Fibroblast of pulmonary artery (primary cell): ENCODE results near the gene INSR.

Source experiments
- DNase-seq: peaks from one replicate; pipeline ENCODE4 v3.0.0-alpha.2; 2010; ENCODE audit warnings: low read depth
- H3K4me3 ChIP-seq: replicated peaks from 2 replicates; pipeline ENCODE4 v1.5.1; 2011; ENCODE audit warnings: low read depth, mild to moderate bottlenecking, control low read depth, low read length, moderate library complexity
- CTCF ChIP-seq: IDR thresholded peaks from 2 replicates; pipeline ENCODE4 v1.5.1; 2011; ENCODE audit warnings: mild to moderate bottlenecking, control low read depth, low read length, inconsistent platforms; ENCODE audit errors: missing control alignments

The INSR gene

GRCh38 chr19:7130043-7130442 lies 164.2 kb downstream of the INSR start:
- no peak for DNase-seq
- no peak for TF ChIP-seq CTCF
- no peak overlapping the region for H3K4me3 ChIP-seq

GRCh38 chr19:7126132-7126531 lies 168.1 kb downstream of the INSR start:
- no peak overlapping the region for H3K4me3 ChIP-seq
- no peak for TF ChIP-seq CTCF
- no peak for DNase-seq

GRCh38 chr19:7125221-7125620 lies 169.0 kb downstream of the INSR start:
- H3K4me3 ChIP-seq, result no peak overlapping the region
- TF ChIP-seq CTCF, result no peak
- no peak for DNase-seq

GRCh38 chr19:7124782-7125181 lies 169.4 kb downstream of the INSR start:
- no peak for DNase-seq
- TF ChIP-seq CTCF, result no peak

GRCh38 chr19:7122701-7123100 lies 171.5 kb downstream of the INSR start:
- no peak for TF ChIP-seq CTCF
- DNase-seq, result no peak
- no peak overlapping the region for H3K4me3 ChIP-seq

More at GRCh38 chr19:7124782-7125181, 169.4 kb downstream of the INSR start:
- H3K4me3 ChIP-seq, result no peak overlapping the region

GRCh38 chr19:7120499-7120898 lies 173.7 kb downstream of the INSR start:
- DNase-seq, result no peak
- no peak for TF ChIP-seq CTCF
- no peak overlapping the region for H3K4me3 ChIP-seq

- DNase-seq, result no peak
- no peak for TF ChIP-seq CTCF
- H3K4me3 ChIP-seq, result no peak overlapping the region
Observed at GRCh38 chr19:7119582-7119981, 174.6 kb downstream of the INSR start.
